HepG2 (cell line): ENCODE results near the gene B4GALT2. TPM values are rescaled to one million over a fixed set of nuclear protein-coding genes. Genes with fewer than 3 reads are reported as not detected.

ENCODE experiments used
- ESRRA ChIP-seq: sonication (generic); formaldehyde crosslinking; IDR thresholded peaks from 2 replicates; pipeline ENCODE4 v1.5.1; 2020; ENCODE audit warnings: mild to moderate bottlenecking, low read depth, missing genetic modification reagents
- JUNB ChIP-seq: sonication (generic); formaldehyde crosslinking; IDR thresholded peaks from 2 replicates; pipeline ENCODE4 v1.8.0; 2022; ENCODE audit warnings: missing genetic modification reagents, mild to moderate bottlenecking, borderline replicate concordance
- MBNL3 ChIP-seq: fragments of 250-450 bp; sonication (Bioruptor Pico); conservative IDR thresholded peaks from 2 replicates; pipeline ENCODE4 v1.8.0; 2022; ENCODE audit warnings: mild to moderate bottlenecking, inconsistent platforms
- MYNN ChIP-seq: sonication (generic); formaldehyde crosslinking; IDR thresholded peaks from 2 replicates; pipeline ENCODE4 v1.4.0; 2020; ENCODE audit warnings: mild to moderate bottlenecking, low read depth, missing genetic modification reagents
- RFXANK ChIP-seq: IDR thresholded peaks from 2 replicates; pipeline ENCODE4 v1.6.1; 2016
- SUZ12 ChIP-seq: fragments of 150-350 bp; IDR thresholded peaks from 2 replicates; pipeline ENCODE4 v1.6.1; 2014; ENCODE audit warnings: low read depth, low read length
- TBX3 ChIP-seq: fragments of 450-650 bp; IDR thresholded peaks from 2 replicates; pipeline ENCODE4 v1.6.1; 2017; ENCODE audit warnings: antibody characterized with exemption, mild to moderate bottlenecking, inconsistent platforms, borderline replicate concordance
- ZBTB21 ChIP-seq: sonication (generic); formaldehyde crosslinking; IDR thresholded peaks from 2 replicates; pipeline ENCODE4 v1.4.0; 2020; ENCODE audit warnings: missing genetic modification reagents
- ZNF143 ChIP-seq: sonication (generic); formaldehyde crosslinking; IDR thresholded peaks from 2 replicates; pipeline ENCODE4 v1.4.0; 2020; ENCODE audit warnings: missing genetic modification reagents
- ZNF251 ChIP-seq: sonication (generic); formaldehyde crosslinking; IDR thresholded peaks from 2 replicates; pipeline ENCODE4 v1.9.0; 2021; ENCODE audit warnings: mild to moderate bottlenecking, missing genetic modification reagents
- ZNF574 ChIP-seq: sonication (generic); formaldehyde crosslinking; IDR thresholded peaks from 2 replicates; pipeline ENCODE4 v1.4.0; 2020; ENCODE audit warnings: missing genetic modification reagents
- ZNF674 ChIP-seq: sonication (generic); formaldehyde crosslinking; IDR thresholded peaks from 2 replicates; pipeline ENCODE4 v1.5.0; 2020; ENCODE audit warnings: low read depth, mild to moderate bottlenecking, missing genetic modification reagents
- ZNF704 ChIP-seq: sonication (generic); formaldehyde crosslinking; IDR thresholded peaks from 2 replicates; pipeline ENCODE4 v1.8.1; 2023; ENCODE audit warnings: mild to moderate bottlenecking, inconsistent platforms, moderate library complexity, missing genetic modification reagents, borderline replicate concordance
- polyA plus RNA-seq, 8 experiments: library from polyadenylated mRNA; depleted of rRNA in 3 of 8; stranded (reverse) in 7 of 8; unstranded in 1 of 8; fragments of >200 nt; fragmentation: Illumina TruSeq in 4 of 8; extraction: Trizol in 4 of 8; gene quantifications; 2 replicates each; pipeline versions ENCODE4 v1.2.1 to v1.2.3, GENCODE V29; 2011 to 2016; ENCODE audit warnings: low read depth in 4 of 8, missing spikeins in 1 of 8, mixed read lengths in 1 of 8; ENCODE audit not compliant: insufficient read depth in 1 of 8
- total RNA-seq, 5 experiments: library from RNA; depleted of rRNA; stranded (reverse); fragments of >200 nt; fragmentation: Illumina TruSeq; extraction: Trizol; gene quantifications; 2 replicates each; pipeline ENCODE4 v1.2.3, GENCODE V29; 2016; ENCODE audit warnings: low read depth in 1 of 5
- TF ChIP-seq, protein P1 (sequence below): sonication (generic); formaldehyde crosslinking; IDR thresholded peaks from 2 replicates; pipeline ENCODE4 v1.4.0; 2020; ENCODE audit warnings: missing genetic modification reagents
- TF ChIP-seq, protein P2 (sequence below): sonication (generic); formaldehyde crosslinking; IDR thresholded peaks from 2 replicates; pipeline ENCODE4 v1.8.0; 2022; ENCODE audit warnings: missing genetic modification reagents, mild to moderate bottlenecking, inconsistent platforms, borderline replicate concordance
- TF ChIP-seq, protein P3 (sequence below): sonication (generic); formaldehyde crosslinking; conservative IDR thresholded peaks from 2 replicates; pipeline ENCODE4 v1.8.1; 2023; ENCODE audit warnings: missing genetic modification reagents

Gene B4GALT2
- total and polyA plus RNA-seq, 2 of the 13 experiments (the other 11 are each of a cell fraction or from before 2014, with no cell fraction given) = 41.9 to 78.0 TPM

DNA sequence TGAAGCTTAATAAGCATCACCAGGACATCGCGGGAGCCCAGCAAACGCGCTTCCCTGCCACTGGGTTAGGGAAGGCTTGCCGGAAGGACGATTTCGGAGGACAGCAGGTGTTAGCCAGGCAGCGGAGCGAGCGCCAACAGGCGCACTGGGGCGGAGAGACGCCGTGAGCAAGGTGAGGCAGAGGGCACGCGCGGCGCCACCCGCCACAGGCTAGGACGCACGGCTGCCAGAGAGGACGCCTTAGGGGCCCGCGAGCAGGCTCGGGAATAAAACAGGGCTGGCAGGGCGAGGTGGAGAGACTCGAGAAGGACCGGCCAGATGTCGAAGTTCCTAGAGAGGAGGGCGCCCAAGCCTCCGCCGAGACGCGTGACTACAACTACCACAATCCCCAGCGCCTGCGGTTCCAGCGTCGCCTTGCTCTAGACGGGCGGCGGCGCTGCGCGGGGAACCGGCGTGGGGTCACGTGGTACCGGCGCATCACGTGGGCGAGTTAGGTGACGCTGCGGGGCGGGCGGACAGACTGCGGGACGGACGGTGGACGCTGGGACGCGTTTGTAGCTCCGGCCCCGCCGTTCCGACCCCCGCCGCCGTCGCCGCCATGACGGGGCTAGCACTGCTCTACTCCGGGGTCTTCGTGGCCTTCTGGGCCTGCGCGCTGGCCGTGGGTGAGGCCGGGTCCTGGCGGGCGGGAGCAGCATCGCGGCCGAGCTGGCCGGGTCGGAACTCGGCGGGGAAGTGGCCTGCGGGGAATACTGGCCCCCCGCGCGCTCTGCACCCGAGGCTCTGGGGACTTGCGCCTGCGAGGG, 4.4 kb upstream of the B4GALT2 start, which contains the start of gene ATP6V0B (continued):
- TF ChIP-seq, protein P1, sequence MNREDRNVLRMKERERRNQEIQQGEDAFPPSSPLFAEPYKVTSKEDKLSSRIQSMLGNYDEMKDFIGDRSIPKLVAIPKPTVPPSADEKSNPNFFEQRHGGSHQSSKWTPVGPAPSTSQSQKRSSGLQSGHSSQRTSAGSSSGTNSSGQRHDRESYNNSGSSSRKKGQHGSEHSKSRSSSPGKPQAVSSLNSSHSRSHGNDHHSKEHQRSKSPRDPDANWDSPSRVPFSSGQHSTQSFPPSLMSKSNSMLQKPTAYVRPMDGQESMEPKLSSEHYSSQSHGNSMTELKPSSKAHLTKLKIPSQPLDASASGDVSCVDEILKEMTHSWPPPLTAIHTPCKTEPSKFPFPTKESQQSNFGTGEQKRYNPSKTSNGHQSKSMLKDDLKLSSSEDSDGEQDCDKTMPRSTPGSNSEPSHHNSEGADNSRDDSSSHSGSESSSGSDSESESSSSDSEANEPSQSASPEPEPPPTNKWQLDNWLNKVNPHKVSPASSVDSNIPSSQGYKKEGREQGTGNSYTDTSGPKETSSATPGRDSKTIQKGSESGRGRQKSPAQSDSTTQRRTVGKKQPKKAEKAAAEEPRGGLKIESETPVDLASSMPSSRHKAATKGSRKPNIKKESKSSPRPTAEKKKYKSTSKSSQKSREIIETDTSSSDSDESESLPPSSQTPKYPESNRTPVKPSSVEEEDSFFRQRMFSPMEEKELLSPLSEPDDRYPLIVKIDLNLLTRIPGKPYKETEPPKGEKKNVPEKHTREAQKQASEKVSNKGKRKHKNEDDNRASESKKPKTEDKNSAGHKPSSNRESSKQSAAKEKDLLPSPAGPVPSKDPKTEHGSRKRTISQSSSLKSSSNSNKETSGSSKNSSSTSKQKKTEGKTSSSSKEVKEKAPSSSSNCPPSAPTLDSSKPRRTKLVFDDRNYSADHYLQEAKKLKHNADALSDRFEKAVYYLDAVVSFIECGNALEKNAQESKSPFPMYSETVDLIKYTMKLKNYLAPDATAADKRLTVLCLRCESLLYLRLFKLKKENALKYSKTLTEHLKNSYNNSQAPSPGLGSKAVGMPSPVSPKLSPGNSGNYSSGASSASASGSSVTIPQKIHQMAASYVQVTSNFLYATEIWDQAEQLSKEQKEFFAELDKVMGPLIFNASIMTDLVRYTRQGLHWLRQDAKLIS (CRISPR knock-in tag) = no peak
- TF ChIP-seq MYNN (CRISPR knock-in tag) (peak; percentile 65; the same call in 1 of the 2 replicates), ZNF674 (CRISPR knock-in tag) (no peak; the same call in 1 of the 2 replicates), ZBTB21 (CRISPR knock-in tag) (0 out of 2 replicates have a peak, but pooled peaks have one; percentile 19), JUNB (CRISPR knock-in tag) (no peak), ZNF574 (CRISPR knock-in tag) (peak; percentile 93), ESRRA (CRISPR knock-in tag) (0 out of 2 replicates have a peak, but pooled peaks have one; percentile 8), ZNF251 (CRISPR knock-in tag) (no peak), SUZ12 (peak; percentile 58), TBX3 (peak; percentile 47; the same call in 1 of the 2 replicates), ZNF143 (CRISPR knock-in tag) (peak; percentile 97), MBNL3 (no peak), ZNF704 (CRISPR knock-in tag) (no peak; the same call in 1 of the 2 replicates), RFXANK (no peak)
- TF ChIP-seq, protein P2, sequence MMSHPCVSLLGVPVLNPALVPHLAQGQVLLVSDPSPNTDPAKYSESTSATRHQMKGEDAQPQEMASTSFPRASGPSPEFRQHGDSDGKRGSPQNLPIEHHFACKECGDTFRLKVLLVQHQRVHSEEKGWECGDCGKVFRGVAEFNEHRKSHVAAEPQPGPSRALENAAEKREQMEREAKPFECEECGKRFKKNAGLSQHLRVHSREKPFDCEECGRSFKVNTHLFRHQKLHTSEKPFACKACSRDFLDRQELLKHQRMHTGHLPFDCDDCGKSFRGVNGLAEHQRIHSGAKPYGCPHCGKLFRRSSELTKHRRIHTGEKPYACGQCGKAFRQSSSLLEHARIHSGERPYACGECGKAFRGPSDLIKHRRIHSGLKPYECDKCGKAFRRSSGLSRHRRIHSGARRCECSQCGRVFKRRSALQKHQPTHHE (CRISPR knock-in tag) = peak; percentile 89; the same call in 1 of the 2 replicates
- TF ChIP-seq, protein P3, sequence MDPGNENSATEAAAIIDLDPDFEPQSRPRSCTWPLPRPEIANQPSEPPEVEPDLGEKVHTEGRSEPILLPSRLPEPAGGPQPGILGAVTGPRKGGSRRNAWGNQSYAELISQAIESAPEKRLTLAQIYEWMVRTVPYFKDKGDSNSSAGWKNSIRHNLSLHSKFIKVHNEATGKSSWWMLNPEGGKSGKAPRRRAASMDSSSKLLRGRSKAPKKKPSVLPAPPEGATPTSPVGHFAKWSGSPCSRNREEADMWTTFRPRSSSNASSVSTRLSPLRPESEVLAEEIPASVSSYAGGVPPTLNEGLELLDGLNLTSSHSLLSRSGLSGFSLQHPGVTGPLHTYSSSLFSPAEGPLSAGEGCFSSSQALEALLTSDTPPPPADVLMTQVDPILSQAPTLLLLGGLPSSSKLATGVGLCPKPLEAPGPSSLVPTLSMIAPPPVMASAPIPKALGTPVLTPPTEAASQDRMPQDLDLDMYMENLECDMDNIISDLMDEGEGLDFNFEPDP (CRISPR knock-in tag) = no peak
- TF ChIP-seq, all 625 proteins: peak for 247
